ENCODE results near the gene LCE3C. TPM values are rescaled to one million over a fixed set of nuclear protein-coding genes. Genes with fewer than 3 reads are reported as not detected.
"Not testable (repeated sequence)": the region's sequence is repeated elsewhere in the genome, so short reads cannot be mapped to it uniquely, and the experiment has no call there.

LCE3C gene
- polyA plus RNA-seq, 1 of the 3 experiments (the other 2 are of a cell fraction) = not detected

DNA sequence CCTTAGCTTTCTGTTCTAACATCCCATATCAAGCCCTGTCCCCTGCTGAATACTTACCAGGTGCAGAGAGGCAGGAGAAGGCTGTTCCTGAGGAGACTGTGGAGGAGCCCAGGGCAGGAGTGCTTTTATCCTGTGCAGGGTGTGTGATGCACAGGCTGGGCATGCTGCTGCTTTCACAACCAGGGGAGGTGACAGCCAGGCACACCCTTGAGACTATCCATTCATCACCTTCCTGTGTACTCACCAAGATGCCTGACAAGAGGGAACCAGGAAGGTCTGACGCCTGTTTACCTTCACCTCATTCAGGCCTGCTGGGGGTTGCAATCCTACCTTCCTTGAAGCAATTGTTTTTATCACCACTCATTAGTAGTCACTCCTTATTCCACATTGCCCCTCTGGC, 33.4 kb upstream of the LCE3C start, which contains the start of gene LCE3E:
TSS of gene LCE3E (minus strand) at position 100 of the 400 bp plus-strand sequence. CDS start 572 bp downstream, outside the sequence.
- ChIA-PET CTCF (no interaction called here), POLR2A (no interaction called here)
- WGBS (ENCODE audit: low lambda C conversion rate) = 10% methylated on average over 1 of the region's 1 CpG
- TF ChIP-seq RAD21 (IDR thresholded peaks at IDR 0.05; ENCODE audit: low read length) (no peak), SIN3A (IDR thresholded peaks at IDR 0.05; ENCODE audit: borderline replicate concordance, low read depth, low read length) (no peak), IRF3 (IDR thresholded peaks at IDR 0.05; ENCODE audit: low read depth, low read length) (no peak), RXRA (IDR thresholded peaks at IDR 0.05; ENCODE audit: borderline replicate concordance, low read depth) (no peak), PBX3 (IDR thresholded peaks at IDR 0.05) (no peak), FOXJ3 (CRISPR knock-in tag; IDR thresholded peaks at IDR 0.05) (no peak), TEAD4 (IDR thresholded peaks at IDR 0.05; ENCODE audit: borderline replicate concordance, insufficient read depth) (no peak), FOSL2 (IDR thresholded peaks at IDR 0.05; ENCODE audit: borderline replicate concordance, low read depth) (no peak), EP300 (IDR thresholded peaks at IDR 0.05; ENCODE audit: borderline replicate concordance in 1 of 2, low read depth in 1 of 2, low read length in 1 of 2) (no peak)
- H4K20me1 ChIP-seq (ENCODE audit: insufficient read depth) = no peaks in the 10 kb centered on the region
- H3K9ac ChIP-seq = no peak within 1 kb of the TSS
- no peak within 1 kb of the TSS for H2AFZ ChIP-seq (ENCODE audit: low read depth)
- H3K27me3 ChIP-seq (ENCODE audit: insufficient read depth) = no peaks in the 10 kb centered on the region
- no peaks in the 10 kb centered on the region for H3K9me2 ChIP-seq
- no peak within 1 kb of the TSS for H3K4me3 ChIP-seq (ENCODE audit: low read depth in 2 of 2, low read length in 1 of 2)
- H3K4me2 ChIP-seq = no peak within 1 kb of the TSS
- H3K36me3 ChIP-seq (replicated peaks in 1 of 2; ENCODE audit: control insufficient read depth in 1 of 2, insufficient read depth in 2 of 2, low read length in 1 of 2) = no peaks in the 10 kb centered on the region
- no peak for DNase-seq
- no peaks in the 10 kb centered on the region for H3K79me2 ChIP-seq (ENCODE audit: insufficient read depth)
- no peaks in the 10 kb centered on the region for H3K4me1 ChIP-seq (ENCODE audit: control insufficient read depth in 1 of 2, insufficient read depth in 2 of 2, low read depth in 1 of 2, low read length in 1 of 2)
- H3F3A ChIP-seq (replicated peaks; ENCODE audit: insufficient read depth) = no peaks in the 10 kb centered on the region
- no peaks in the 10 kb centered on the region for H3K9me3 ChIP-seq
- no peak within 1 kb of the TSS for H3K27ac ChIP-seq (ENCODE audit: low read depth in 2 of 2, low read length in 1 of 2)

DNA sequence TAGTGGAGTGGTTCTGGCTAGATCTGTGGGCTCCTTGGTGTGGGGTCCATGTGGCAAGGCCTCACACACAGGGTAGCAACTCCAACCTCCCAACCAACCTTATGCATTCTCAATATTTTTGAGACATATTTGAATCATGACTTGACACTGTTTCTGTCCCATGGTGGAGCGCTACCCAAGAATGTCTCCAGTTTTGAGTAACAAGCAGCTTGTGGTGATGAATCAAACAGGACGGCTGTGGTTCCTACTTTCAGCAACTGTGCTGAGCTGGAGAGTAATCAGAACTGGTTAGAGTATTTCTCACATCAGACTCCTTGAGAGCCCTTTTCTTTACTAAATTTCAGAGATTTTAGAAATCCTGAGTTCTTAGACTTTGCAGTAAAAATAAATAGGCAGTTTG, 22.9 kb upstream of the LCE3C start:
- no peaks in the 10 kb centered on the region for H3K79me2 ChIP-seq (ENCODE audit: insufficient read depth)
- H3K27ac ChIP-seq (ENCODE audit: low read depth in 2 of 2, low read length in 1 of 2) = no peak overlapping the region
- no peak for DNase-seq
- H3K36me3 ChIP-seq (replicated peaks in 1 of 2; ENCODE audit: control insufficient read depth in 1 of 2, insufficient read depth in 2 of 2, low read length in 1 of 2) = no peaks in the 10 kb centered on the region
- WGBS (ENCODE audit: low lambda C conversion rate) = 14% methylated on average over 2 of the region's 2 CpGs
- TF ChIP-seq MXI1 (IDR thresholded peaks at IDR 0.05; ENCODE audit: low read depth, low read length) (no peak), CHD2 (IDR thresholded peaks at IDR 0.05; ENCODE audit: low read length, partially characterized antibody) (no peak), GABPA (IDR thresholded peaks at IDR 0.05; ENCODE audit: low read depth) (no peak), POLR2AphosphoS5 (IDR thresholded peaks at IDR 0.05; ENCODE audit: low read depth, low read length) (no peak), RAD21 (IDR thresholded peaks at IDR 0.05; ENCODE audit: low read length) (no peak), SIN3A (IDR thresholded peaks at IDR 0.05; ENCODE audit: borderline replicate concordance, low read depth, low read length) (no peak), FOXJ3 (CRISPR knock-in tag; IDR thresholded peaks at IDR 0.05) (no peak), ELF1 (IDR thresholded peaks at IDR 0.05) (no peak), CTCF (IDR thresholded peaks at IDR 0.05) (no peak), SMC3 (IDR thresholded peaks at IDR 0.05; ENCODE audit: low read depth, low read length) (no peak), TCF12 (IDR thresholded peaks at IDR 0.05) (no peak), PBX3 (IDR thresholded peaks at IDR 0.05) (no peak)
- no peak overlapping the region for H3K9ac ChIP-seq
- no peaks in the 10 kb centered on the region for H3K9me3 ChIP-seq
- no peak overlapping the region for H2AFZ ChIP-seq (ENCODE audit: low read depth)
- no peaks in the 10 kb centered on the region for H3F3A ChIP-seq (replicated peaks; ENCODE audit: insufficient read depth)
- POLR2A ChIA-PET = no interaction called here
- no peak overlapping the region for H3K4me2 ChIP-seq
- no peak overlapping the region for H3K4me3 ChIP-seq (ENCODE audit: low read depth in 2 of 2, low read length in 1 of 2)
- CTCF ChIA-PET = no interaction called here
- H3K9me2 ChIP-seq = no peaks in the 10 kb centered on the region
- no peaks in the 10 kb centered on the region for H4K20me1 ChIP-seq (ENCODE audit: insufficient read depth)
- no peaks in the 10 kb centered on the region; the same call in 1 of the 2 replicates for H3K27me3 ChIP-seq (ENCODE audit: insufficient read depth)
- no peaks in the 10 kb centered on the region for H3K4me1 ChIP-seq (ENCODE audit: control insufficient read depth in 1 of 2, insufficient read depth in 2 of 2, low read depth in 1 of 2, low read length in 1 of 2)

DNA sequence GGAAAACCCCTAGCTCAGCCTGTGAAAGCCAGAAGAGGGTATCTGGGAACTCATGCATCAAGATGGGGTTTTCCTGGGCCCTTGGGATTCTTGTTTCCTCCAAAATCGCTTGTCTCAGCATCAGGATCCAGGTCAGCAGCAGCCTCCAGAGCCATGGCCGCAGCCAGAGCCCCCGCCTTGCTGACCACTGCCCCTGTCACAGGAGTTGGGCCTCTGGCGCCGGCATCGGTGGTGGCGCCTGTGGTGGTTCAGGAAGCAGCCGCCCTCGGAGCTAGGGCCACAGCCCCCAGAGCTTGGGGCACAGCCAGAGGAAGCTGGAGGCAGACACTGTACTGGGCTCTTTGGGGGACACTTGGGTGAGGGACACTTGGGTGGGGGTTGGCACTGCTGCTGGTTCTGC, 20.5 kb upstream of the LCE3C start:
- H3K4me2 ChIP-seq; H3K9ac ChIP-seq; H3K36me3 ChIP-seq (replicated peaks in 1 of 2; ENCODE audit: control insufficient read depth in 1 of 2, insufficient read depth in 2 of 2, low read length in 1 of 2); H3K79me2 ChIP-seq (ENCODE audit: insufficient read depth); H3K4me1 ChIP-seq (ENCODE audit: control insufficient read depth in 1 of 2, insufficient read depth in 2 of 2, low read depth in 1 of 2, low read length in 1 of 2); H3K27me3 ChIP-seq (ENCODE audit: insufficient read depth); H3K9me3 ChIP-seq; H2AFZ ChIP-seq (ENCODE audit: low read depth); DNase-seq; H3K27ac ChIP-seq (ENCODE audit: low read depth in 2 of 2, low read length in 1 of 2); H4K20me1 ChIP-seq (ENCODE audit: insufficient read depth); H3K4me3 ChIP-seq (ENCODE audit: low read depth in 2 of 2, low read length in 1 of 2); POLR2A ChIA-PET; H3F3A ChIP-seq (replicated peaks; ENCODE audit: insufficient read depth); H3K9me2 ChIP-seq; CTCF ChIA-PET: not testable (repeated sequence)
- 13% methylated on average over 9 of the region's 9 CpGs for WGBS (ENCODE audit: low lambda C conversion rate)
